HG02642 (cell line): ENCODE results near the gene HSPA1B.
"Not testable (repeated sequence)": the region's sequence is repeated elsewhere in the genome, so short reads cannot be mapped to it uniquely, and the experiment has no call there.

Source experiments
- ATAC-seq: cut with Tn5 transposase; IDR thresholded peaks from one replicate; pipeline ENCODE4 v1.9.1; 2021; ENCODE audit warnings: mild to moderate bottlenecking; ENCODE audit not compliant: unreplicated experiment, poor library complexity

HSPA1B gene

DNA sequence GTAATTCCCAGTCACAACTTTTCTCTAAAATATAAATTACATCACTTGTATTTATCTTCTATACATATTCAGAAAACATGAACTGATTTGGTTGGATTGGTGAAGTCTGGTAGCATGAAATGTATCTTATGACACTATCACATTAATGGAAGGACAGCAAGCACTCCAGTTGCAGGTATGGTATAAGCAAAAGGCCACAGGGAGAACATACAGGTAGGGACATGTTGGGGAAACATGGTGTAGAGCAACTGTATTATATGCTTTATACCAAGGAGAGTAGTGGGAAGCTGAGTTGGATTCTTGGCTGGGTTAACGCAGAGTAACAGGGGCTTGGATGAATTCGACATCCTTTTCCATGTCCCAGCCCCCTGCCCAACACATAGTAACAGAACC, 30.5 kb upstream of the HSPA1B start:
- no peak for ATAC-seq

DNA sequence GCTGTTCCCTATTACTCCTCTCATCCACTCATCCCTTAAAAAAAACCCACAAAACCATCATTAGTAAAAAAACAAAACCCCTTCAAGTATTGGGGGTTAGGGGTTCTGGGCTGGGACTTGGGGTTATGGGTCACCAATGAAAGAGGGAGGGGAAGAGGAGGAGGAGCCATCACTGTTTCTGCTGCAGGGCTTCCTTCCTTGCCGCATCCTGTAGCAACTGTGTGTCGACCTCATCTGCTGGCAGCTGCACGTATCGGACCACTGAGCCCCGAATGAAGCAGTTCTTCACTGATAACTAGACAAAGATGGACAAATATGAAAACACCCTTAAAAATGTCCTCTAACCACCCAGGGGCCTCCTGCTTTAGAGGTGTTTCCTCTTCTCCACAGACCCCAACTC, 29.9 kb upstream of the HSPA1B start:
- no peak for ATAC-seq

DNA sequence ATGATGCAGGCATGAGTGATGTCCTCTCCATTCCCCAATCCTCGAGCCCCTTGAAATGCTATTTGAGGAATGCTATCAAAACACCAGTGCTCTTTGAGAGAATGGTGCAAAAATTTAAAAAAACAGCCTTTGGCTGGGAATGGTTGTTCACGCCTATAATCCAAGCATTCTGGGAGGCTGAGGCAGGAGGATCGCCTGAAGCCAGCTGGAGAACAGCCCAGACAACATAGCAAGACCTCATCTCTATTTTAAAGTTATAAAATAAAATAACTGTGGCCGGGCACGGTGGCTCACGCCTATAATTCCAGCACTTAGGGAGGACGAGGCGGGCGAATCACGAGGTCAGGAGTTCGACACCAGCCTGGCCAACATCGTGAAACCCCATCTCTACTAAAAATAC, 27.8 kb upstream of the HSPA1B start:
- no peak for ATAC-seq

DNA sequence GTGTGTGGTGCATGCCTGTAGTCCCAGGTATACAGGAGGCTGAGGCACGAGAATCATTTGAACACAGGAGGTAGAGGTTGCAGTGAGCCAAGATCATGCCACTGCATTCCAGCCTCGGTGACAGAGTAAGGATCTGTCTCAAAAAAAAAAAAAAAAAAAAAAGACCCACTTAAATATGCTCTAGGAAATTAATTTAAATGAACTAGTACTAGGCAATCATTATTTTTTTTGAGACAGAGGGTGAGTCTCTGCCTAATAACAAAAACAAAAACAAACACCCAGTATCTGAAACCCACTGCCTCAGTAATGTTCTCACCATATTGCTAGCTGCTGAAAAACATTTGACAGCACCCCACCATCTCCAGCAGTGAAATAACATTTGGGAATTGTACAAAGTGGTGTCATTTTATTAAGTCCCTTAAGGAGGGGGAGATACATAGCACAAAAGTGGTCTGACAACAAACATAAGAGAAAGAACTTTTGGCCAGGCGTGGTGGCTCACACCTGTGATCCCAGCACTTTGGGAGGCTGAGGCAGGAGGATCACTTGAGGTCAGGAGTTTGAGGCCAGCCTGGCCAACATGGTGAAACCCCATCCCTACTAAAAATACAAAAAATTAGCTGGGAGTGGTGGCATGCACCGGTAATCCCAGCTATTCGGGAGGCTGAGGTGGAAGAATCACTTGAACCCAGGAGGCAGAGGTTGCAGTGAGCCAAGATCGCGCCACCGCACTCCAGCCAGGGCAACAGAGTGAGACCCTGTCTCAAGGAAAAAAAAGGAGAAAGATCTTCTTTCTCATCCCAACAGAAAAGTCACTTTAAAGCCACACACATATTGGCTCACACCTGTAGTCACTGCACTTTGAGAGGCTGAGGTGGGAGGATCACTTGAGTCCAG, 26.3 kb upstream of the HSPA1B start:
- not testable (repeated sequence) for ATAC-seq

DNA sequence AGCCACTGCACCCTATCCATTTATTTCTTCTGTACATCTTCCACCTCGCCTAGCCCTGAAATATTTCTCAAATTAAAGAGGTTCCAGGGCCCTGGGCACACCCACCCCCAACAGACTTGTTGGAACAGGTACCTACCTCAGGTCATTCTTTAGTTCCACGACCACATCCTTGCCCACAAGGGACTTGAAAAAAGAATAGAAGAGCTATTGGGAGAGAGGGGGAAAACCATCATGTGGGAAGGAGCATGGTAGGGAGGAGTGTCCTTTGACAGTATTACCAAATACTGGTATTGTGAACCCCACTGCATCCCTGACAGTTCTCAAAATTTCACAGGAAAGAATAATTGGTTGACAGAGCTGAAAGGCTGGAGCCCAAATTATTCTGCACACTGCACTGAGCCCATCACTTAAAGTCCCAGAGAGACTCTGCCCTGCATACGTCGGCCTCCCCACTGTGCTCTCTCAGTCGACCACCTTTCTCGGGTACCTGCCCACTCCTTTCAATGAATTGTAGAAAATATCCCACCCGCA, 21.5 kb upstream of the HSPA1B start:
- ATAC-seq: no peak

DNA sequence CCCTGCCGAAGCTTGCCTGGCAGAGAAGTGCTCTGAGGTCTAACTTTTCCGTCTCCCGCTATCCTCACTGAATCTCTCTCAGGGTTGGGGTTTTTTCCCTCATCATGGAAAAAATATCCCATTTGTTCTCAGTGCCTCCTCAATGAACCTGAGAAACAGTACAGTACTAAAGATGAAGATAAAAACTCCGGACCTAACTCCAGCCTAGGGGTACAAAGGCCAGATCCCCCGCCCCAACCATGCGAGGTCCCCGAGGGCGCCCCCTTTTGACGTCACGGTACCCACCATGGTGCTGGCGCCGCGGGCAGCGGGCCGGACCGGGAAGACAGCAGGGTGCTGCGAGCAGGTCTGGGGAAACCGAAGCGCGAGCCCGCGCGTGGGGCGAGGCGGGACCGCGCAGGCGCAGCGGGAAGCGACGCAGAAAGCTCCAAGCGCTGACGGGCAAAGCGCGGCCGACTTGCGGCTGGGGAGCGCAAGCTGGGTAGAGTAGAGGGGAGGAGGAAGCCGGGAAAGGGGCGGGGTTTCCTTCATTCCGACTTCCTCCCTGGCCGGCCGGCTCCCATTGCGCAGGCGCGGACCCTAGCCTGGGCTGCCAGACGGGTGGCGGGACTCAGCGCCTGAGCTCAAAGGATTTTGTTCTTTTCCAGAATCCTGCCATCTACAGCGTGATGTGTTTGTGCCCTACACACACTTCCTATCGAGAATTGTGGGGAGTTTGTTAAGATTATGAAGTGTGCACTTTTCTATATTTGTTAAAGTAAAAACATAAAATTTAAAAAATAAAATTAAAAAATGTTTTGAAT, 20.9 kb upstream of the HSPA1B start, which contains the start of gene LSM2:
Gene LSM2, minus strand, starts transcription at position 497 of the 803 bp plus-strand sequence. Its CDS starts 209 bp downstream, at position 288.
- ATAC-seq: peak; percentile 93

DNA sequence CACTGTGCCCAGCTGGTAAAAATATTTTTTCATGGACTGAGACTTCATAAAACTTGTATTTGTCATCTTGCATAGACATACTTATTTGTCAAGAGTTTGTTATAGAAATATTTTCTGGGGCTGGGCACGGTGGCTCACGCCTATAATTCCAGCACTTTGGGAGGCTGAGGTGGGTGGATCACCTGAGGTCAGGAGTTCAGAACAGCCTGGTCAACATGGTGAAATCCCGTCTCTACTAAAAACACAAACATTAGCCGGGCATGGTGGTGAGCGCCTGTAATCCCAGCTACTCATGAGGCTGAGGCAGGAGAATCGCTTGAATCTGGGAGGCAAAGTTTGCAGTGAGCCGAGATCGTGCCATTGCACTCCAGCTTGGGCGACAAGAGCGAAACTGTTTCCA, 18.9 kb upstream of the HSPA1B start:
- ATAC-seq: not testable (repeated sequence)

DNA sequence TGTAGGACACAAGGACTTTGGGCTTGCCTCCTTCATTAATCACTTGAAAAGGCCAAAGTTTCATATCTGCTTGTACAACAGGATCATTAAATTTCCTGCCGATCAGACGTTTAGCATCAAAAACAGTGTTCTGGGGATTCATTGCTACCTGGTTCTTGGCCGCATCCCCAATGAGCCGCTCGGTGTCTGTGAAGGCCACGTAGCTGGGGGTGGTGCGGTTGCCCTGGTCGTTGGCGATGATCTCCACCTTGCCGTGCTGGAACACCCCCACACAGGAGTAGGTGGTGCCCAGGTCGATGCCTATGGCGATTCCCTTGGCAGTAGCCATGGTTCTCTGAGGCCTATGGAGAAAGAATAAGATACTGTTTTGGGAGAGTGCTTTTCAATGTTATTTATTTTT, 15.9 kb upstream of the HSPA1B start:
- no peak for ATAC-seq

DNA sequence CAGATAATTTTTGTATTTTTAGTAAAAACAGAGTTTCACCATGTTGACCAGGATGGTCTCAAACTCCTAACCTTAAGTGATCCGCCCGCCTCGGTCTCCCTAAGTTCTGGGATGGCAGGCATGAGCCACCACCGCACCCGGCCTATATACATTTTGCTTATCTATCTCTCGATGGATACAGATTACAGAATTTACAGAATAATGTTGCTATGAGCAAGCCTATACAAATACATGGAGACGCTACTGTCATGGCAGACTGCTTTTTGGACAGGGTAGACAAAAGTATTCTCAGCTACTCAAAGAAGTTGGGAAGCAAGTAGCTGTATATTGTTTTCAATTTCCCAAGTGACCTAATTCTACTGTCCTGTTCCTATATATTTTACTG, 14.1 kb upstream of the HSPA1B start:
- no peak for ATAC-seq

DNA sequence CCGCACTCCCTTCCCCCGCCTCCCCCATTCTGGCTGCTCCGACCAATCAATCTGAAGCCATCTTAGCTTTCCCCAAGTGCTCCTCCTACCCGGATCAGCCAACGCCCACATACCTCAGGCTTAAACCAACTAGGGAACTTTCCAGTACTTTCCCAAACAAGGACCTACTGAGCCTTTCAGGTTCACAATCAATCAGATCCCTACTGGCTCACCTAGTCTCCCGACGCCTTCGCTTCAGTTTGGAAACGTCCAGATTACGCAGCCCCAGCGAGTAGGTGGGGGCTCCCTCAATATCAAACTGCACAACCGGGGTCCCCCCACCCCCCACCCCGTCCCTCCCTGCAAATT, 12.9 kb upstream of the HSPA1B start:
- no peak for ATAC-seq

DNA sequence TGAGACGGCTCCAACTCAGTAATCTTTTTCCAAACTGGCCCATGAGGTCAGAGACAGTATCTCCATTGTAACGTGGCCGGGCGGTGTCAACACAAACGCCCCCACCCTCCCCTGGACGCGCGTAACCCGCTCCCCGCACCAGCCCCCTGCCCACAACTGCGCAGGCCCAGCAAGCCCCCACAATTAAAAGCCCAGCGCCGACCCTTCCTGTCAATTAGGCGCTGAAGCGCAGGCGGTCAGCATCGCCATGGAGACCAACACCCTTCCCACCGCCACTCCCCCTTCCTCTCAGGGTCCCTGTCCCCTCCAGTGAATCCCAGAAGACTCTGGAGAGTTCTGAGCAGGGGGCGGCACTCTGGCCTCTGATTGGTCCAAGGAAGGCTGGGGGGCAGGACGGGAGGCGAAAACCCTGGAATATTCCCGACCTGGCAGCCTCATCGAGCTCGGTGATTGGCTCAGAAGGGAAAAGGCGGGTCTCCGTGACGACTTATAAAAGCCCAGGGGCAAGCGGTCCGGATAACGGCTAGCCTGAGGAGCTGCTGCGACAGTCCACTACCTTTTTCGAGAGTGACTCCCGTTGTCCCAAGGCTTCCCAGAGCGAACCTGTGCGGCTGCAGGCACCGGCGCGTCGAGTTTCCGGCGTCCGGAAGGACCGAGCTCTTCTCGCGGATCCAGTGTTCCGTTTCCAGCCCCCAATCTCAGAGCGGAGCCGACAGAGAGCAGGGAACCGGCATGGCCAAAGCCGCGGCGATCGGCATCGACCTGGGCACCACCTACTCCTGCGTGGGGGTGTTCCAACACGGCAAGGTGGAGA, 12.3 kb upstream of the HSPA1B start, which contains the start of the genes HSPA1A and HSPA1L:
Gene HSPA1A, plus strand, starts transcription at position 519 of the 814 bp plus-strand sequence. Its CDS starts 214 bp downstream, at position 733.
Gene HSPA1L, minus strand, starts transcription at position 259 of the 814 bp plus-strand sequence. CDS start 3,311 bp downstream, outside the sequence.
- ATAC-seq: peak; percentile 40

DNA sequence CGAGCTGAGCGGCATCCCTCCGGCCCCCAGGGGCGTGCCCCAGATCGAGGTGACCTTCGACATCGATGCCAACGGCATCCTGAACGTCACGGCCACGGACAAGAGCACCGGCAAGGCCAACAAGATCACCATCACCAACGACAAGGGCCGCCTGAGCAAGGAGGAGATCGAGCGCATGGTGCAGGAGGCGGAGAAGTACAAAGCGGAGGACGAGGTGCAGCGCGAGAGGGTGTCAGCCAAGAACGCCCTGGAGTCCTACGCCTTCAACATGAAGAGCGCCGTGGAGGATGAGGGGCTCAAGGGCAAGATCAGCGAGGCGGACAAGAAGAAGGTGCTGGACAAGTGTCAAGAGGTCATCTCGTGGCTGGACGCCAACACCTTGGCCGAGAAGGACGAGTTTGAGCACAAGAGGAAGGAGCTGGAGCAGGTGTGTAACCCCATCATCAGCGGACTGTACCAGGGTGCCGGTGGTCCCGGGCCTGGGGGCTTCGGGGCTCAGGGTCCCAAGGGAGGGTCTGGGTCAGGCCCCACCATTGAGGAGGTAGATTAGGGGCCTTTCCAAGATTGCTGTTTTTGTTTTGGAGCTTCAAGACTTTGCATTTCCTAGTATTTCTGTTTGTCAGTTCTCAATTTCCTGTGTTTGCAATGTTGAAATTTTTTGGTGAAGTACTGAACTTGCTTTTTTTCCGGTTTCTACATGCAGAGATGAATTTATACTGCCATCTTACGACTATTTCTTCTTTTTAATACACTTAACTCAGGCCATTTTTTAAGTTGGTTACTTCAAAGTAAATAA, 10.2 kb upstream of the HSPA1B start:
- ATAC-seq: not testable (repeated sequence)

DNA sequence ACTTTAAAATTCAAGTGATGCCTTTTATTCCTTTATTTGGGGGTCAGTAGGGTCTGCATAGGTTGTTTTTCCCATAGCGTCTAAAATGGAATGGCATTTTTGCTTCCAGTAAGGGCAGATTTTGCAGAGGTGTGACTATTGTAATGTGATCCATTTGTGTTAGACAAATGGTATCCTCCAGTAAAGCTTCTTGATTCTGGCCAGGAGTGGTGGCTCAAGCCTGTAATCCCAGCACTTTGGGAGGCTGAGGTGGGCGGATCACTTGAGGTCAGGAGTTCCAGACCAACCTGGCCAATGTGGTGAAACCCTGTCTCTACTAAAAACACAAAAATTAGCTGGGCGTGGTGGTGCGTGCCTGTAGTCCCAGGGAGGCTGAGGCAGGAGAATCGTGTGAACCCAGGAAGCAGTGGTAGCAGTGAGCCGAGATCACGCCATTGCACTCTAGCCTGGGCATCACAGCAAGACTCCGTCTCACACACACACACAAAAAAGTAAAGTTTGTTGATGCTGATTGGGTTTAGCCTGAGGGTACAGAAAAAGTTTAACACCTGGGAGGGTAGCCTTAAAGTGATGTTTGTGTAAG, 9.5 kb upstream of the HSPA1B start:
- ATAC-seq: not testable (repeated sequence)

DNA sequence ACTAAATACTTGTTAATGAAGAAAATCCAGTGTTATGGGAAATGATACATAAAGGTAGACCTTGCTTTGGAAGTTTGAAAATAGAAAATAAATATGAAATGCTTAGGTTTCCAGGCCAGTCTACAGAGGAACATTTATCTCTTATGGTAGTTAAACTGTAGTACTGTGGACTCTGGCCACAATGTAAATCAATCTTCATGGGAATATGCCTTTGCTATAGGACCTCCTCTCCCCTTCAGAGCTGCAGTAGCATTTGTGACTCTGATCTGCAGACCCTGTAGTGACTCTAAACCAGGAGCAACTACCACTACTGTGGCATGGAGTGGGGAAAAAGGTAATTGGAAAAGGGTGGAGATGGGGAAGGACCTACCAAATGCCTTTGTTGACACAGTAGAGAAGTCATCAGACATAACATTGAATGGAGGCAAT, 7.7 kb upstream of the HSPA1B start:
- no peak for ATAC-seq

DNA sequence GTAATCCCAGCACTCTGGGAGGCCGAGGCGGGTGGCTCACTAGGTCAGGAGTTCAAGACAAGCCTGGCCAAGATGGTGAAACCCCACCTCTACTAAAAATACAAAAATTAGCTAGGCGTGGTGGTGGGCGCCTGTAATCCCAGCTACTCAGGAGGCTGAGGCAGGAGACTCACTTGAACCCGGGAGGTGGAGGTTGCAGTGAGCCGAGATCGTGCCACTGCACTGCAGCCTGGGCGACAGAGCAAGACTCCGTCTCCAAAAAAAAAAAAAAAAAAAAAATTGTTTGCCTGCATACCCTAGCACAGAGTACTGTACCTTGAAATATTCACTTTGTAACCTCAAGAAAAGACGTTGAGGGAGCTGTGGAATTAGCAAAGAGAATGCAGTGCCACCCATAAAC, 7.1 kb upstream of the HSPA1B start:
- not testable (repeated sequence) for ATAC-seq

DNA sequence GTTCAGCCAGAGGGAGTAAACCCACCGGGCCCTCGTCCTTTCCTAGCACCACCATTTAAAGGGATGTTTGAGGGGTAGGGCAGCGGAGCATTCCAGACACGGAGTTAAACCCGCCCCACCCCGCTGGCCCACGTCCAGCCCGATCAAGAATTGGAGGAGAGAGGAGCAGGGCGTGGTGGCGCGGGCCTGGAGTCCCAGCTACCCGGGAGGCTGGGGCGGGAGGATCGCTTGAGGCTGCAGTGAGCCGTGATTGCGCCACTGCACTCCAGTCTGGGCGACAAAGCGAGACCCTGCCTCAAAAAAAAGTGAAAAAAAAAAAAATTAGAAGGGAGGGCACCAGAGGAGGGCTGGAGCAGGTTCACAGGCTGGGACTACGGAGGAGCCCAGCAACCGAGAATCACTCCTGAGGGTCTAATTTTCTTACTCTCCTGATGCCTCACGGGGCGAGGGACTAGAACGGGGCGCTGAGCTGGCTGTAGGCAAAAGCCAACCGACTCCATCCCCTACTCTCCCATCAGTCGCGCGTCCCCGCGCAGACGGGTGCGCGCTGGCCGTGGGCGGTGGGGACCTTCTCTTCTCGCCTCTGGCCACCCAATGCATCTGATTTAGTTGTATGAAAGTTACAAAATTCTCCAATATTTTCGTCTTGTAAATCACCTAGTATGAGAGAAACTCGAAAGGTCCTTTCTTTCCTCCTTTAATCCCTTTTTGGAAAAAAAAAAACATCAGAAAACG, 6.1 kb upstream of the HSPA1B start:
- ATAC-seq: peak; percentile 49

DNA sequence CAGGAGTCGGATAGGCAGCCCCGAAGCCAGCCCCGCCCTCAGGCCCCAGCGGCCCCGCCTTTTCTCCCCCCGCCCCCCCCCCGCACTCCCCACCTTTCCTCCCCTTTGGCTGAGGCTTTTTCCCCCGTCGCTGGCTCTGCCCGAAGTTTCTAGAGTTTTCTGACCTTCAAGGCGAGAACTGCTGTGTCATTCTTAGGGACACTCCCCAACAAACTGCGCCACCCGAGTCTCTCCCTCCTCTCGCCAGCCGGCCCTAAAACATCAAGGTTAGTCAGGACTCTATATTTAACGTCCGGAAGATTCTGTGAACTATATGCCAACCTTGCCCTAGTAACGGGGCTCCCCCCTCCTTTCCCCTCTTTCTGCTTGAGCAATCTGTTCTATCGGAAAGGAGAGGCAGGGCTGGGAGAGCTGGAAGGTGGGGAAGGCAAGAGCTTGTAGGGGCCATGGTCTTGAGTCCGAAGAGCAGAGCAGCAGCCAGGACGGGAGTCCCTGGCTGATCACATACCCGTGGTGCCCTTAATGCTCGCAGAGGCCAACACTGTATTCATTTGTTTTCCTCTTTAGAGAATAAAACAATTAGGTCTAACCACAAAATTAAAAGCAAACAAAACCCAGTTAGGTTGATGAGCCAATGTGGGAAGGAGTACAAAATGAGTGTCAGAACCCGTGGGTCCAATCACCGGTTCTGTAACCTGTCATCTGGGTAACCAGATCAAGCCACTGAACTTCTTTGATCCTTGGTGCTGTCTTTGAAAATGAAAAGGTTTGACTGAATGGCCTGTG, 5.3 kb upstream of the HSPA1B start:
- ATAC-seq: peak; percentile 41
